HL-60 (cell line): ENCODE results near the gene ICAM5.

Experiments used
- DNase-seq, 2 experiments: peaks; one replicate each; pipeline ENCODE4 v3.0.0-alpha.2; 2010 to 2020; ENCODE audit warnings: low read depth in 1 of 2, low spot score in 1 of 2
- H3K27ac ChIP-seq: fragments of 250-450 bp; sonication (Bioruptor Pico); replicated peaks from 2 replicates; pipeline ENCODE4 v1.5.1; 2020; ENCODE audit warnings: mild to moderate bottlenecking, moderate library complexity
- H3K27me3 ChIP-seq: fragments of 250-450 bp; sonication (Bioruptor Pico); 2 replicates; pipeline ENCODE4 v1.5.1; 2021; ENCODE audit warnings: mild to moderate bottlenecking, moderate library complexity; ENCODE audit not compliant: insufficient read depth, poor library complexity, severe bottlenecking
- H3K4me3 ChIP-seq: replicated peaks from 2 replicates; pipeline ENCODE4 v1.5.1; 2011; ENCODE audit warnings: mild to moderate bottlenecking, control low read depth, low read length; ENCODE audit not compliant: insufficient read depth
- CTCF ChIP-seq: IDR thresholded peaks from one replicate; pipeline ENCODE4 v1.5.1; 2011; ENCODE audit warnings: low read length, control low read depth, inconsistent platforms; ENCODE audit not compliant: insufficient read depth
- GABPA ChIP-seq: IDR thresholded peaks from 2 replicates; pipeline ENCODE4 v1.6.1; 2012; ENCODE audit warnings: low read depth
- POLR2AphosphoS5 ChIP-seq: IDR thresholded peaks from 2 replicates; pipeline ENCODE4 v1.6.1; 2012; ENCODE audit warnings: low read depth
- REST ChIP-seq: IDR thresholded peaks from 2 replicates; pipeline ENCODE4 v1.6.1; 2012; ENCODE audit warnings: low read depth; ENCODE audit not compliant: insufficient replicate concordance
- SPI1 ChIP-seq: IDR thresholded peaks from 2 replicates; pipeline ENCODE4 v1.6.1; 2012; ENCODE audit warnings: low read depth, mild to moderate bottlenecking, borderline replicate concordance

ICAM5 gene

GRCh38 chr19:10294368-10294697, 4.6 kb downstream of the ICAM5 start:
- DNase-seq, result no peak
- Histone ChIP-seq H3K27me3 (peaks cover 60% of the 10 kb centered on the region), H3K4me3 (no peak overlapping the region), H3K27ac (no peak overlapping the region)
- no peak for TF ChIP-seq CTCF
- no peak for TF ChIP-seq SPI1
- no peak for TF ChIP-seq POLR2AphosphoS5
- no peak for TF ChIP-seq GABPA
- no peak for TF ChIP-seq REST

GRCh38 chr19:10295305-10295846, 5.6 kb downstream of the ICAM5 start:
- Histone ChIP-seq H3K4me3 (peak overlapping the region; percentile 20; the same call in 1 of the 2 replicates), H3K27ac (no peak overlapping the region), H3K27me3 (peaks cover 51% of the 10 kb centered on the region)
- no peak for DNase-seq
- no peak for TF ChIP-seq CTCF
- no peak for TF ChIP-seq REST
- no peak for TF ChIP-seq GABPA
- TF ChIP-seq SPI1, result no peak
- no peak for TF ChIP-seq POLR2AphosphoS5

GRCh38 chr19:10295847-10296591, 6.3 kb downstream of the ICAM5 start:
- no peak overlapping the region for H3K27ac ChIP-seq
- TF ChIP-seq POLR2AphosphoS5 (no peak), CTCF (no peak), GABPA (no peak), REST (no peak), SPI1 (no peak)
- no peak overlapping the region for H3K4me3 ChIP-seq
- no peak for DNase-seq
- peaks cover 44% of the 10 kb centered on the region for H3K27me3 ChIP-seq
